Stimulated activated naive CD8-positive, alpha-beta T cell treated with anti-CD3 and anti-CD28 coated beads, Interleukin-15, Interleukin-2, amounts not matched to agents 100 U/mL and 50 U/mL, for 24 hours (primary cell): Measurements from ENCODE around the gene SLC35B1.

Source experiments
- ATAC-seq: fragments of 150-1000 bp; cut with Tn5 transposase; one replicate; pipeline ENCODE4 v1.10.0; 2021
- DNase-seq: peaks from one replicate; pipeline ENCODE4 v3.0.0; 2021

SLC35B1 gene

GRCh38 chr17:49670641-49671040 is 37.1 kb downstream of the SLC35B1 start:
- ATAC-seq (no peak), DNase-seq (no peak)

- DNase-seq (no peak), ATAC-seq (no peak)
Observed at GRCh38 chr17:49670002-49670401, 37.8 kb downstream of the SLC35B1 start.

GRCh38 chr17:49667854-49668253 is 39.9 kb downstream of the SLC35B1 start:
- no peak for ATAC-seq

GRCh38 chr17:49664706-49665211 is 43.0 kb downstream of the SLC35B1 start:
- DNase-seq (no peak), ATAC-seq (no peak)

More at GRCh38 chr17:49667854-49668253, 39.9 kb downstream of the SLC35B1 start:
- DNase-seq, result no peak

DNA sequence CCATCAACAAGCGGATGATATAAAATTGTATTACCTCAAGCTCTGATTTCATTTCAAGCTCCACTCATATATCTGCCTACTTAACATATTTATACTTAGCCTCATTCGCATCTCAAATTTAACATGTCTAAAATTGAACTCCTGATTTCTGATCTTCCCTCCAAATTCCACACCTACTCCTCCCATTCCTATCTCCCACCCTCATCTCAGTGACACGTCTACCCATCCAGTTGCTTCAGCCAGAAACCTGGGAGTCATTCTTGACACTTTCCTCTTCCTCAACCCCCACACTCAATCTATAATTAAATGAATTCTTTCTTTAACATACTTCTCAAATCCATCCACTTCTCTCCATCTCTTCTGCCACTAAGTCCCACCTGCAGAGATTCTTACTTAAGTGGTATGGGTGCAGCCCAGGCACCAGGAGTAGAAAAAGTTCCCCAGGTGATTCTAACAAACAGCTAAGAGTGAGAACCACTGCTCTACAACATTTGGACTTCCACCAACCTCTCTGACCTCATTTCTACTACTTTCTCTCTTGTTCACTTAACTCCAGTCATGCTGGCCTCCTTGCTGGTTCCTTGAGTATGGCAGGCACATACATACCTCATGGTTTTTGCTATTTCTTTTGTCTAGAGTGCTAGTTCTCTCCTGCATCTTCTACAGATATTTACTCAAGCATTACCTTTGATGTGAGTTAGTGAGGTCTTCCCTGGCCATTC is 47.9 kb downstream of the SLC35B1 start:
- DNase-seq (no peak), ATAC-seq (no peak)

GRCh38 chr17:49656247-49656646 is 51.5 kb downstream of the SLC35B1 start:
- no peak for ATAC-seq

More at GRCh38 chr17:49656247-49656646, 51.5 kb downstream of the SLC35B1 start:
- no peak for DNase-seq
